HG02938 (cell line): ENCODE results near the gene VWA5A.
"Not testable (repeated sequence)": the region's sequence is repeated elsewhere in the genome, so short reads cannot be mapped to it uniquely, and the experiment has no call there.

Source experiments
- ATAC-seq: cut with Tn5 transposase; IDR thresholded peaks from one replicate; pipeline ENCODE4 v1.9.1; 2021; ENCODE audit warnings: mild to moderate bottlenecking, moderate library complexity; ENCODE audit not compliant: unreplicated experiment

Gene VWA5A

DNA sequence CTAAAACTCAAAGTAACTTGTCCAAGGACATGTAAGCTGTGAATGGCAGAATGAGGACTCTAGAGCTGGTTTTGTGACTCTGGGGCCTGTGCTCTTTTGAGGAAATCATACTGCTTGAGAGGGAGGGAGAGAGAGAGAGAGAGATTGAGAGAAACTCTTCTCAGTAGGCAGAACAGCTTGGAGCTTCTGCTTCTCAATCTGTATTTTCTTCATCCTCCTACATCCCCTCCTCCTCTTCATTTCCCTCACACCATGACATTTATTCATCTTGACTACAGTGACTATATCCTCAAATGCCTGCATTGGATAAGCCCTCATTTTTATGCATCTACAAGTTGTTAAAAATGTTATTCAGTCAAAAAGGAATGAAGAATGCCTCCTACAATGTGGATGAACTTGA lies 44.2 kb downstream of the VWA5A start:
- no peak for ATAC-seq

GRCh38 chr11:124160986-124161385 lies 45.7 kb downstream of the VWA5A start:
- ATAC-seq, result no peak

GRCh38 chr11:124167826-124168231 lies 52.6 kb downstream of the VWA5A start:
- ATAC-seq, result no peak

- no peak for ATAC-seq
Observed at GRCh38 chr11:124168796-124169195, 53.5 kb downstream of the VWA5A start.

- not testable (repeated sequence) for ATAC-seq
Observed at GRCh38 chr11:124170315-124170714, 55.1 kb downstream of the VWA5A start.

DNA sequence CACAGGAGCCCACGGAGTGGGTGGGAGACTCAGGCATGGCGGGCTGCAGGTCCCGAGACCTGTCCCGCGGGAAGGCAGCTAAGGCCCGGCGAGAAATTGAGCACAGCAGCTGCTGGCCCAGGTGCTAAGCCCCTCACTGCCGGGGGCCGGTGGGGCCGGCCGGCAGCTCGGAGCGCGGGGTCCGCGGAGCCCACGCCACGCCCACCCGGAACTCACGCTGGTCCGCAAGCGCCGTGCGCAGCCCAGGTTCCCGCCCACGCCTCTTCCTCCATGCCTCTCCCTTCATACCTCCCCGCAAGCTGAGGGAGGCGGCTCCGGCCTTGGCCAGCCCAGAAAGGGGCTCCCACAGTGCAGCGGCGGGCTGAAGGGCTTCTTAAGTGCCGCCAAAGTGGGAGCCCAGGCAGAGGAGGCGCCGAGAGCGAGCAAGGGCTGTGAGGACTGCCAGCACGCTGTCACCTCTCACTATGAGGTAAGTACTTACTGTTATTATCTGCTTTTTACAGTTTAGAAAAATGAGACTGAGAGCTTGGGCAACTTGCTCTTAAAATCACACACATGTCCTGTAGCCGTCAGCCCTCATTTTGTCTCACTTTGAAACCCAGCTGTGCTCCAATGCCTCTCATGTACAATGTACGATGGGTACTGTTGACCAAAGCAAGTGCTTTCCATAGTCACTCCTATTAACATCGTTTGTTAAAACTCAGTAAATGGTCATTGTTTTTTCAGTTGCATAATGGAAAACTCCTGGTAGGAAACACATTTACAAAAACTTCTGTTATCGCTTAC lies 55.7 kb downstream of the VWA5A start:
- ATAC-seq, result no peak

DNA sequence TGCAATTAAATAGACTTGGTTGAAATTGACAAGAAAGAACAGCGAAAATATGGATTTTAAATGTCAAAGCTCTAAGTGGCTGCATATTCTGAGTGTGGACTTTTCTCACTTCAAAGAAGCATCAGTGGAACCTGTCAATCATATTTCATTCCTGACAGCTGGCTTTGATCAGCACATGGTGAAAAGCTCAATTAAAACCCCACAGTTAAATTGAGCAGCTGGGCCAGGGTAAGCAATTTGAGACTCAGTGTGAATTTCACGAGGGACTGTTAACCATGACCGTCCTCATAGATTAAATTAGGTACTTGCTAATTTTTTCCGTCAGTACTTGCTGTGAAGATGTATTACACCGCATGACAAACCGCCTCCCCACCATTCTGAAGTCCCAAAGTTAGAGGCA lies 56.9 kb downstream of the VWA5A start:
- no peak for ATAC-seq

GRCh38 chr11:124172599-124172998 lies 57.3 kb downstream of the VWA5A start:
- no peak for ATAC-seq

- no peak for ATAC-seq
Observed at GRCh38 chr11:124174001-124174583, 58.8 kb downstream of the VWA5A start.

GRCh38 chr11:124176925-124177715 lies 61.9 kb downstream of the VWA5A start:
- no peak for ATAC-seq

DNA sequence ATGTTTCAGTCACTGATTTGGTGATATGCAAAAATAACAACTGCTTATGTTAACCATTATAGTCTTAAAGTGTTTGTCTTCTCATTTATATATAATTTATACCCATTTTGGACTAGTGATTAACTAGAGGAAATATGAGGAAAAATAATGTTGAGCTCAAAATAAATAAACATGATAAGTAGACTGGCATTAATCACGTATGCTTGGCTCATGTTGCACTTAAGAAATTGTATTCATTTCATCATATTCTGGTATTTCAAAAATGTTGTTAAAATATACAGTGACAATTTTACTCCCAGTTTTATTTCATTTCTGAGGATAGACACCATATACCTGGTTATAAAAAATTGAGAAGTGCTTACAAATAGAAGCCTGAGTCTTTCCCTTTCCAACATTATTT lies 64.1 kb downstream of the VWA5A start:
- no peak for ATAC-seq

DNA sequence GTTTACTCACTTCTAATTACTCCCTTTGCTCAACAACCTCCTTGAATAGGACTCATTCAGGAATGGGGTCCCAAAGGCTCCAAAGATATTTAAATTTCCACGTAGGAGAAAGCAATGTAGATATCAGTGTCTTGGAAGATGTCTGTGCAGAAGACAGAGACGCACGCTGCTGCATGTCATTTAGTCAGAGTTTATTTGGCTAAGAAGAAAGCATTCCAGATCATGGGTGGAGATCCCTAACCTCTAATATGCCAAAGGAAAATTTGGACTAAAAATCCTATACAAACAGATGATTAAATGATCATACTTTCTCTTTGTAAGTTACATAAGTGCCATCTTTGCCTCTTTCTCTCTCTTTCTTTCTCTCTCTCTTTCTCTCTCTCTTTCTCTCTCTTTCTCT lies 67.8 kb downstream of the VWA5A start, which contains the start of gene OR10D3:
Gene OR10D3 (plus strand): TSS at position 278 of the 400 bp plus-strand sequence. CDS start 1,925 bp downstream, outside the sequence.
- ATAC-seq, result no peak

- no peak for ATAC-seq
Observed at GRCh38 chr11:124190298-124191139, 75.3 kb downstream of the VWA5A start.

DNA sequence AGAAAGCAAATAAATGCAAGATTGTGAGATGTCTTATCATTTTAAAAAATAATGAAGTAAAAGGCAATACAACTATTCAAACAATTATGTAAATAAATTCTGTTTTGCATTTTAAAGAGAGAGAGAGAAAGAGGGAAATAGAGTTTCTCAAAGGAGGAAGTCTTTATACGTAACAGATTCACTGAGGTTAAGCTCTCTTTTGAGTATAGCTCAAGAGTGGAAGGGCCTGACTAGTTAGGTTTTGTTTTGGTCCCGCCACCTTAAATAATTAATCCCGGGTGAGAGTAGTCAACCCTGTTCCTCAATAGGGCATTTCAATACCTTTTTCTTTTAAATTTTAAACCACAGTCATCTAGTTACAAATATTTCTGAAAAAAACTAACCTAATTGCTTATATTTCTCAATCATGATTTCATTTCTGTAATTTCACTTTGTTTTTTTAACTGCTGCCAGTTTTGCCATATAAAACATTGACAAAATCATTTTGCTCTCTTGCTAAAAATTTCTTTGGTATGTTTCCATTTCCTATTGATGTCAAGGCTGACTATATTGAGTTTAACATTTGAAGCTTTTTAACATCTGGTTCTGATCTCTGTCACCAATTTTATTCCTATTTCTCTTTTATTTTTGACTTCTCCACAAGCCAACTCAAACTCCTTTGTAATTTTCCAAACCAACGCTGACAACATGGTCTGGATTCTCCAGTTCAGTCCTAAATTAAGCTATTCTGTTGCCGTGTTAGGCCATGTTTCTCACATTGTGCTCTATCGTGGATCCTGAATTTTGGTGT lies 78.2 kb downstream of the VWA5A start:
- peak; percentile 81 for ATAC-seq

GRCh38 chr11:124194293-124195188 lies 79.3 kb downstream of the VWA5A start:
- no peak for ATAC-seq

DNA sequence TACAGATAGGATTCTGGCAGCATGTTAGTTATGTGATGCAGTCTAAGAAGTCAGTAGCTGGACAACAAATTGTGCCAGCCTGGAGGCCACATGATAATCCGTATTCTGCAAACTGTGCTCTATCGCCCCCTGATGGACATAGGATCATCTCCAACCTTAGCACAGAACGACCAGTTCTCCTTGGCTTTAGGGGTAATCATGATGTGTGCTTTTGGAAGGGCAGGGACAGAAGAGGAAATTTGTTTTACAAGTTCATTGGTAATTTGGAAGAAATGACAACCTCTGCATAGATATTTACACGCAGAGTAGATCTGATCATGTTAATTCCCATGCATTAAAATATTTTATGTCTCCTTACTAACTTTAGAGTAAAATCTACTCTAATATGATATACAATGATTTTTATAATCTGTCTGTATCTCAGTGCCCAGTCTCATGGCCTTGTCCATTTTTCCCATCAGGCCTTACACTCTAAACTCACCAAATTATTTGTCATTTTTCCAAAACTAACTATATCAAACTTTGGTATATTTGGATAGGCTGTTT lies 80.0 kb downstream of the VWA5A start:
- ATAC-seq, result peak; percentile 85
